Measurements from ENCODE around the gene PWWP2A.

Gene PWWP2A

DNA sequence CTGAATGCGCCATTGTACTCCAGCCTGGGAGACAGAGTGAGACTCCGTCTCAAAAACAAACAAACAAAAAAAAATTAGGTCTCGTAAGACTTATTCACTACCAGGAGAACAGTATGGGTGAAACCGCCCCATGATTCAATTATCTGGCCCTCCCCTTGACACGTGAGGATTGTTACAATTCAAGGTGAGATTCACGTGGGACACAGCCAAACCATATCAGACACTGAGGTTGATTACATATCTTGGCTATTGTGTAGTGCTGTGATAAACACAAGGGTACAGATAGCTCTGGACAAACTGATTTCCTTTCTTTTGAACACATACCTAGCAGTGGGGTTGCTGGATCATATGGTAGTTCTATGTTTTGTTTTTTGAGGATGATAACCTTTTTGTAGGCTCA is 42.4 kb upstream of the PWWP2A start:
- TF ChIP-seq, protein P1, sequence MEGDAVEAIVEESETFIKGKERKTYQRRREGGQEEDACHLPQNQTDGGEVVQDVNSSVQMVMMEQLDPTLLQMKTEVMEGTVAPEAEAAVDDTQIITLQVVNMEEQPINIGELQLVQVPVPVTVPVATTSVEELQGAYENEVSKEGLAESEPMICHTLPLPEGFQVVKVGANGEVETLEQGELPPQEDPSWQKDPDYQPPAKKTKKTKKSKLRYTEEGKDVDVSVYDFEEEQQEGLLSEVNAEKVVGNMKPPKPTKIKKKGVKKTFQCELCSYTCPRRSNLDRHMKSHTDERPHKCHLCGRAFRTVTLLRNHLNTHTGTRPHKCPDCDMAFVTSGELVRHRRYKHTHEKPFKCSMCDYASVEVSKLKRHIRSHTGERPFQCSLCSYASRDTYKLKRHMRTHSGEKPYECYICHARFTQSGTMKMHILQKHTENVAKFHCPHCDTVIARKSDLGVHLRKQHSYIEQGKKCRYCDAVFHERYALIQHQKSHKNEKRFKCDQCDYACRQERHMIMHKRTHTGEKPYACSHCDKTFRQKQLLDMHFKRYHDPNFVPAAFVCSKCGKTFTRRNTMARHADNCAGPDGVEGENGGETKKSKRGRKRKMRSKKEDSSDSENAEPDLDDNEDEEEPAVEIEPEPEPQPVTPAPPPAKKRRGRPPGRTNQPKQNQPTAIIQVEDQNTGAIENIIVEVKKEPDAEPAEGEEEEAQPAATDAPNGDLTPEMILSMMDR (IDR thresholded peaks at IDR 0.05): no peak

DNA sequence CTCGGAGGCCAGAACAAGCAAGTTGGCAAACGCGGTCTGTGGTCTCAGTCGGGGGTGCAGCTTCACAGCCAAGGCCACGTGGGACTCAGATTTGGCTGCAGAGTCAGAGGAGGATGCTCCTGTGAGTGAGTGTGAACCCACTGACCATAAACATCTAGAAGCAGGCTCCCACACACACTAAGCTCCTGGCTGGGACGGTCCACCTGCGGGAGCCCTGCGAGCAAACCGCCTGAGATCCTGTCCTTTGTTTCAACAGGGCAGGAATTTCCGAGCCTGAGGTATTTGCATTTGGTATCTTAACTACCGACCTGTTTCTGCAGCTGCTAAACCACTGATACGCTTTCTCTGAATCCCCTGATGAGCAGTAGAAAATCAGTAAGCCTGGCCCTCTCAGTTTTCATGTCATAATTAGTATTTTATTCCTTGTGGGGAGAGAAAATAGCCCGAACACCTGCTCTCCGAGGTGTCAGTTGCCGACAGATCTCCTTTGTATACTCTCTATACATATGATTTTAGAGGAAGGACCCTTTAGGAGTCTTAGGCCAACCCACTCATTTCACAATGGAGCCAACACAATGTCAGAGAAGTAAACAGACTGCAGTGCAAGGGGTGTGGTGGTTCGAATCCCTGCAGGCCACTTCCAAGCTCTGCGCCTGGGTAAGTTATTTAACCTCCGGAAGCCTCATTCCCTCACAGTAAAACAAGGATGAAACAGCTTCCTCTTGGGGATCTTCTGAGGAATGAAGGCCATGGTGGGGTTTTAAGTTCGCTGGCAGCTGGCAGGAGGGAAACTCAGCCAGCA is 40.9 kb upstream of the PWWP2A start:
- TF ChIP-seq, protein P1 (IDR thresholded peaks at IDR 0.05): no peak

DNA sequence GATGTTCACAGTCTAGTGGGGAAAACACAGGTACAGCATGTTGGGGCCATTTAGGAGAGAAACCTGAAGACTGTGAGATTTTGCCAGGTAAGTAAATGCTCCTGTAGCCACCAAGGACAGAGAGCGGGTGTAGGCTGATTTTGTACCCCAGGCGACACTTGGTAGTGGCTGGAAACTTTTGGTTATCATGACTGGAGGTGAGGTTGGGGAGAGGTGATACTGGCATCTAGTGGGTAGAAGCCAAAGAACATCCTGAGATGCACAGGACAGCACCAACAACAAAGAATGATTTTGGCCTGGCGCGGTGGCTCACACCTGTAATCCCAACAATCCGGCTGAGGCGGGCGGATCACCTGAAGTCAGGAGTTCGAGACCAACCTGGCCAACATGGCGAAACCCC is 38.8 kb upstream of the PWWP2A start:
- TF ChIP-seq, protein P1 (IDR thresholded peaks at IDR 0.05): no peak

DNA sequence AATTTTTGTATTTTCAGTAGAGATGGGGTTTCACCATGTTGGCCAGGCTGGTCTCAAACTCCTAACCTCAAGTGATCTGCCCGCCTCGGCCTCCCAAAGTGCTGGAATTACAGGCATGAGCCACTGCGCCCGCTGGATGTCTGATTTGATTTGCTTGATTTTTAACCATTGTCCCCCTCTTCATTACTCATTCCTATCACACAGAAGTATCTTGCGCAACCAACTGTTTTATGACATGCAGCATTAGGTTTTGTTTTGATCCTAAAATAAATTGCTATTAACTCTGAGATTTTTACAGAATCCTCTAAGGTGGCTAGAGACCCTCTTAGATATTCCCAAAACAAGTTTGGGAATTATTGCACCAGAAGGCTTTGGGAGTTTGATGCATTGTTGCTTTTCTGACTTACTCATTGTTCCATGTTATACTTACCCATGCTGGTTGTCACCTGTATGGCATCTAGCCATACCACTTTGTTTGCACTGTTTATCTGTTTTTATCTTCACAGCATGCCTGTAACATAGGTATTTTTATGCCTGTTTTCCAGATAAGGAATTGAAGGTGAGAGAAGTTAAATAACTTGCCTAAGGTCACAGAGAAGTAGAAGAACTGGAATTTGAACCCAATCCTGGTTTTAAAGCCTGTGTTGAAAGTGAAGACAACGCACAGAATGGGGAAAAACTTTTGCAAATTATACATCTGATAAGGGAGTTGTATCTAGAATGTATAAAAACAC is 35.9 kb upstream of the PWWP2A start:
- TF ChIP-seq, protein P1 (IDR thresholded peaks at IDR 0.05): no peak

DNA sequence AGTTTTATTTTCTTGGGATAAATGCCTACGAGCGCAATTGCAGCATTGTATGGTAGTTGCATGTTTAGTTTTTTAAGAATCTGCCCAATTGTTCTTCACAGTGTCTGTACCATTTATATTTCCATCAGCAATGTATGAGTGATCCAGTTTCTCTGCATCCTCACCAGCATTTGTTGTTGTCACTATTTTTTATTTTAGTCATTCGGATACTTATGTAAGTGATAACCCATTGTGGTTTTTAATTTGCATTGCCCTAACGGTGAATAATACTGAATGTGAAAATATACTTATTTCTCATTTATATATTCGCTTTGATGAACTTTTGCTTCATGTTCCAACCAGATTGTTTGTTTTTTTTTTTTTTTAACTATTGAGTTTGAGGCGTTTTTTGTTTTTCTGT is 33.7 kb upstream of the PWWP2A start:
- TF ChIP-seq, protein P1 (IDR thresholded peaks at IDR 0.05): no peak

DNA sequence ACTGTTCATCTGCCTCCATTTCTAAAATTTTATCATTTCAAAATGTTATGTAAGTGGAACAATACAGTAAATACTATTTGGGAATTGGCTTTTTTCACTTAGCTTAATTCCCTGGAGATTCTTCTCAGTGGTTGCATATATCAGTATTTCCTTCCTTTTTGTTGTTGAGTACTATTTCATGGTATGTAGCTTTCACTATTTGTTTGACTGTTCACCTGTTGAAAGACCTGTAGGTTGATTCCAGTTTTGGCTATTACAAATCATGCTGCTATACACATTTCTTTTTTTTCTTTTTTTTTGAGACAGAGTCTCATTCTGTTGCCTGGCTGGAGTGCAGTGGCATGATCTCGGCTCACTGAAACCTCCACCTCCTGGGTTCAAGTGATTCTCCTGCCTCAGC is 33.0 kb upstream of the PWWP2A start:
- TF ChIP-seq, protein P1 (IDR thresholded peaks at IDR 0.05): no peak

DNA sequence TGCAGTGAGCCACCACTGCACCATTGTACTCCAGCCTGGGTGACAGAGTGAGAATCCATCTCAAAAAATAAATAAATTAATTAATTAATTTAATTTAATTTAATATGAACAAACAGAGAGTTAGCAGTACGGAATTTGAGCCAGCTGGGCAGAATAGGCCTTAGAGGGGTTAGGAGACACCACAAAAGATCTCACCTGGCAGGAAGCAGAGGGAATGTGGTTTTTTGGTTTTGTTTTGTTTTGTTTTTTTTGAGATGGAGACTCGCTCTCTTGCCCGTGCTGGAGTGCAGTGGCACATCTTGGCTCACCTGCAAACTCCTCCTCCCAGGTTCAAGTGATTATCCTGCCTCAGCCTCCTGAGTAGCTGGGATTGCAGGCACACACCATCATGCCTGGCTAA is 31.8 kb upstream of the PWWP2A start:
- TF ChIP-seq, protein P1 (IDR thresholded peaks at IDR 0.05): no peak

Data from LNCAP (cell line).